ENCODE data around the gene AK5.

DNA sequence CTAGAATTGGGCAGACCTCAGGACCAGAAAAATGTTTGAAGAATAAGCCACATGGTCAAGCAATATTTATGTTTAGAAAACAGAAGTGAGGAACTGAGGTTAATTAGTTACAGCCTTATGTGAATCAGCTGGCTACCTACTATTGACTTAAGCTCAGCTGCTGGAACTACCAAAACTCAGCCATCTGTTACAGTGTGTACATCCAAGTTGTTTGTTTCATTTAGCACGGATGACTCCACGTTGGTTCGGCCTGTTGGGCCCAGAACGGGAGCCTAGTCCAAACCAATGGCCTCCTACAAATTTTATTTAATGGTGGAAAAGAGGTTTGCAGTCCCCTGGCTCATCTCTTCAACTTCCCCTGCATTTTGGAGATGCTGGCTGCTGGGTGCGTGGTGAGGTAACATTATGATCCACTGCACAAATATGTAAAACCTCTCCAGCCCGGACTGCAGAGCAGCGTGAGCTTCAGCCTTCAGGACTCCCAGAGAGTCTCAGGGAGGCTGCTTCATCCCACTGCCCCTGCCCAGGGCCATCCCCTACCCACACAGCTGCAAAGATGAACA, 257.2 kb downstream of the AK5 start:
- TF ChIP-seq, protein P1, sequence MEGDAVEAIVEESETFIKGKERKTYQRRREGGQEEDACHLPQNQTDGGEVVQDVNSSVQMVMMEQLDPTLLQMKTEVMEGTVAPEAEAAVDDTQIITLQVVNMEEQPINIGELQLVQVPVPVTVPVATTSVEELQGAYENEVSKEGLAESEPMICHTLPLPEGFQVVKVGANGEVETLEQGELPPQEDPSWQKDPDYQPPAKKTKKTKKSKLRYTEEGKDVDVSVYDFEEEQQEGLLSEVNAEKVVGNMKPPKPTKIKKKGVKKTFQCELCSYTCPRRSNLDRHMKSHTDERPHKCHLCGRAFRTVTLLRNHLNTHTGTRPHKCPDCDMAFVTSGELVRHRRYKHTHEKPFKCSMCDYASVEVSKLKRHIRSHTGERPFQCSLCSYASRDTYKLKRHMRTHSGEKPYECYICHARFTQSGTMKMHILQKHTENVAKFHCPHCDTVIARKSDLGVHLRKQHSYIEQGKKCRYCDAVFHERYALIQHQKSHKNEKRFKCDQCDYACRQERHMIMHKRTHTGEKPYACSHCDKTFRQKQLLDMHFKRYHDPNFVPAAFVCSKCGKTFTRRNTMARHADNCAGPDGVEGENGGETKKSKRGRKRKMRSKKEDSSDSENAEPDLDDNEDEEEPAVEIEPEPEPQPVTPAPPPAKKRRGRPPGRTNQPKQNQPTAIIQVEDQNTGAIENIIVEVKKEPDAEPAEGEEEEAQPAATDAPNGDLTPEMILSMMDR (conservative IDR thresholded peaks at IDR 0.05; ENCODE audit: low read length), result no peak
- no peak for TF ChIP-seq EZH2phosphoT487 (IDR thresholded peaks at IDR 0.05; ENCODE audit: borderline replicate concordance)

Data from Loucy (cell line).